GM12878 (cell line): ENCODE data around the gene SRM. TPM values are rescaled to one million over a fixed set of nuclear protein-coding genes. Genes with fewer than 3 reads are reported as not detected.

Experiments
- ATAC-seq: fragments of 200-7000 bp; cut with Tn5 transposase; 3 replicates; pipeline ENCODE4 v1.9.1; 2020; ENCODE audit warnings: mild to moderate bottlenecking, moderate library complexity
- BruUV-seq: library from RNA; stranded (reverse); fragments of 400-500 nt; replicated peaks from 2 replicates; lab custom pipeline; 2021; lab: Mats Ljungman, UMichigan
- CTCF ChIA-PET: fragments of 300-600 bp; sonication (Branson Sonifier 250); formaldehyde crosslinking; extraction: SDS; loops from one replicate; lab custom pipeline; 2021; ENCODE audit warnings: inconsistent platforms; lab: Yijun Ruan, JAX
- POLR2A ChIA-PET: fragments of 350-600 bp; formaldehyde crosslinking; extraction: SDS; loops from one replicate; lab custom pipeline; 2021; ENCODE audit warnings: inconsistent platforms; lab: Charles Lee
- RAD21 ChIA-PET: fragments of 300-600 bp; sonication (Branson Sonifier 250); formaldehyde crosslinking; loops from one replicate; lab custom pipeline; 2023; ENCODE audit warnings: antibody characterized with exemption; ENCODE audit not compliant: unreplicated experiment; lab: Charles Lee
- SMC1A ChIA-PET: fragments of 300-600 bp; sonication (Branson Sonifier 250); formaldehyde crosslinking; loops from one replicate; lab custom pipeline; 2023; ENCODE audit not compliant: unreplicated experiment, uncharacterized antibody; lab: Charles Lee
- DNase-seq: peaks from one replicate; pipeline ENCODE4 v3.0.0-alpha.2; 2011; ENCODE audit warnings: low read depth, low spot score
- FAIRE-seq: peaks from 3 replicates; lab custom pipeline; 2011; peaks lifted over from hg19 to GRCh38; lab: Jason Lieb, UNC
- H2AFZ ChIP-seq: 2 replicates; pipeline ENCODE4 v1.6.0; 2011; ENCODE audit warnings: low read depth, low read length, control low read depth; ENCODE audit not compliant: control insufficient read depth
- H3K27ac ChIP-seq: 2 replicates; pipeline ENCODE4 v1.5.1; 2011; ENCODE audit warnings: control low read depth; ENCODE audit not compliant: control insufficient read depth, insufficient read depth
- H3K27me3 ChIP-seq, 2 experiments: replicated peaks in 1 of 2; 2 replicates each; pipeline versions ENCODE4 v1.6.0 to v1.6.1; 2011; ENCODE audit warnings: low read length in 1 of 2; ENCODE audit not compliant: control insufficient read depth in 2 of 2, insufficient read depth in 2 of 2
- H3K36me3 ChIP-seq, 2 experiments: 2 replicates each; pipeline ENCODE4 v1.5.1; 2011; ENCODE audit warnings: low read length in 1 of 2; ENCODE audit not compliant: control insufficient read depth in 2 of 2, insufficient read depth in 2 of 2
- H3K4me1 ChIP-seq: 2 replicates; pipeline ENCODE4 v1.6.1; 2011; ENCODE audit warnings: mild to moderate bottlenecking, low read length, moderate library complexity, mixed read lengths; ENCODE audit not compliant: control insufficient read depth, insufficient read depth
- H3K4me2 ChIP-seq: 2 replicates; pipeline ENCODE4 v1.6.0; 2011; ENCODE audit warnings: control low read depth; ENCODE audit not compliant: control insufficient read depth, insufficient read depth
- H3K4me3 ChIP-seq: fragments of 200-600 bp; sonication (generic); 2 replicates; pipeline ENCODE4 v1.5.1; 2016
- H3K79me2 ChIP-seq: 2 replicates; pipeline ENCODE4 v1.6.0; 2011; ENCODE audit warnings: low read length; ENCODE audit not compliant: control insufficient read depth, insufficient read depth
- H3K9ac ChIP-seq: 2 replicates; pipeline ENCODE4 v1.8.0; 2011; ENCODE audit warnings: low read length, control low read depth, mixed read lengths; ENCODE audit not compliant: control insufficient read depth, insufficient read depth
- H3K9me3 ChIP-seq: replicated peaks from 3 replicates; pipeline ENCODE4 v1.5.1; 2011; ENCODE audit warnings: mild to moderate bottlenecking, low read length; ENCODE audit not compliant: control insufficient read depth, insufficient read depth
- H4K20me1 ChIP-seq: 2 replicates; pipeline ENCODE4 v1.6.0; 2011; ENCODE audit not compliant: control insufficient read depth, insufficient read depth
- CHD4 ChIP-seq: fragments of 200-600 bp; sonication (generic); IDR thresholded peaks from 2 replicates; pipeline ENCODE4 v1.6.1; 2016; ENCODE audit warnings: mild to moderate bottlenecking
- DPF2 ChIP-seq: fragments of 450-650 bp; IDR thresholded peaks from 2 replicates; pipeline ENCODE4 v1.6.1; 2017; ENCODE audit warnings: mild to moderate bottlenecking
- MTA2 ChIP-seq: fragments of 450-650 bp; IDR thresholded peaks from 2 replicates; pipeline ENCODE4 v1.6.1; 2016; ENCODE audit warnings: low read depth, mild to moderate bottlenecking, moderate library complexity
- NR2C1 ChIP-seq: fragments of 450-650 bp; IDR thresholded peaks from 2 replicates; pipeline ENCODE4 v1.6.1; 2017; ENCODE audit warnings: antibody characterized with exemption, mild to moderate bottlenecking, moderate library complexity
- POLR2A ChIP-seq: IDR thresholded peaks from 2 replicates; pipeline ENCODE4 v1.6.1; 2011; ENCODE audit warnings: low read depth, mild to moderate bottlenecking, low read length
- SIN3A ChIP-seq: IDR thresholded peaks from 2 replicates; pipeline ENCODE4 v1.6.1; 2012; ENCODE audit warnings: low read depth, low read length, improper control_type of control experiment
- SMAD1 ChIP-seq: fragments of 450-650 bp; IDR thresholded peaks from 2 replicates; pipeline ENCODE4 v1.6.1; 2018; ENCODE audit warnings: mild to moderate bottlenecking, low read depth; ENCODE audit not compliant: partially characterized antibody
- SREBF1 ChIP-seq: IDR thresholded peaks from 2 replicates; pipeline ENCODE4 v1.6.1; 2012; ENCODE audit warnings: mild to moderate bottlenecking, low read length
- ZNF217 ChIP-seq: fragments of 450-650 bp; IDR thresholded peaks from 2 replicates; pipeline ENCODE4 v1.6.1; 2017; ENCODE audit warnings: antibody characterized with exemption, mild to moderate bottlenecking
- WGBS: methylation state at CpG from one replicate; pipeline ENCODE4 v1.1.6; 2016; ENCODE audit warnings: low lambda C conversion rate; ENCODE audit not compliant: insufficient replicate concordance, insufficient coverage; ENCODE audit errors: missing lambda C conversion rate; 5-methylcytosine and 5-hydroxymethylcytosine counted together
- in situ Hi-C: fragments of 300-500 bp; cut with MboI; formaldehyde crosslinking; loops from 9 replicates; pipeline ENCODE4 v1.14.3; 2018; ENCODE audit warnings: mixed read lengths
- intact Hi-C: fragments of 100-400 bp; cut with micrococcal nuclease; formaldehyde crosslinking; loops from one replicate; pipeline ENCODE4 v1.14.2; 2022; ENCODE audit not compliant: unreplicated experiment
- polyA plus RNA-seq, 11 experiments: library from polyadenylated mRNA; depleted of rRNA in 4 of 11; unstranded in 6 of 11; stranded (reverse) in 5 of 11; fragments of >200 nt; fragmentation: Nextera tagmentation in 4 of 11; fragmentation: Illumina TruSeq in 1 of 11; extraction: Ambion mirVana in 4 of 11; extraction: Trizol in 1 of 11; gene quantifications; 1 replicate in 1 of 11; 2 replicates in 10 of 11; pipeline versions ENCODE4 v1.2.1 to v1.2.3, GENCODE V29; 2011 to 2016; ENCODE audit warnings: inconsistent platforms in 2 of 11, missing spikeins in 2 of 11, low read depth in 1 of 11
- total RNA-seq, 4 experiments: library from RNA; depleted of rRNA in 3 of 4; stranded (reverse); fragments of >200 nt in 3 of 4; fragmentation: Illumina TruSeq in 1 of 4; extraction: Trizol in 1 of 4; gene quantifications; 2 replicates each; pipeline versions ENCODE4 v1.2.1 to v1.2.3, GENCODE V29; 2013 to 2021
- TF ChIP-seq, protein P1 (sequence below): IDR thresholded peaks from 2 replicates; pipeline ENCODE4 v1.6.1; 2012; ENCODE audit warnings: low read depth, low read length, improper control_type of control experiment
- TF ChIP-seq, protein P2 (sequence below): fragments of 450-650 bp; formaldehyde crosslinking; IDR thresholded peaks from 2 replicates; pipeline ENCODE4 v1.5.0; 2022; ENCODE audit warnings: mild to moderate bottlenecking, missing genetic modification characterization
- TF ChIP-seq, protein P3 (sequence below): fragments of 450-650 bp; IDR thresholded peaks from 2 replicates; pipeline ENCODE4 v1.6.1; 2014; ENCODE audit warnings: mild to moderate bottlenecking

Gene SRM
- total and polyA plus RNA-seq, 10 of the 15 experiments (the other 5 are each of a cell fraction or from before 2014, with no cell fraction given), result 16.7 to 255 (median 81.2) TPM

DNA sequence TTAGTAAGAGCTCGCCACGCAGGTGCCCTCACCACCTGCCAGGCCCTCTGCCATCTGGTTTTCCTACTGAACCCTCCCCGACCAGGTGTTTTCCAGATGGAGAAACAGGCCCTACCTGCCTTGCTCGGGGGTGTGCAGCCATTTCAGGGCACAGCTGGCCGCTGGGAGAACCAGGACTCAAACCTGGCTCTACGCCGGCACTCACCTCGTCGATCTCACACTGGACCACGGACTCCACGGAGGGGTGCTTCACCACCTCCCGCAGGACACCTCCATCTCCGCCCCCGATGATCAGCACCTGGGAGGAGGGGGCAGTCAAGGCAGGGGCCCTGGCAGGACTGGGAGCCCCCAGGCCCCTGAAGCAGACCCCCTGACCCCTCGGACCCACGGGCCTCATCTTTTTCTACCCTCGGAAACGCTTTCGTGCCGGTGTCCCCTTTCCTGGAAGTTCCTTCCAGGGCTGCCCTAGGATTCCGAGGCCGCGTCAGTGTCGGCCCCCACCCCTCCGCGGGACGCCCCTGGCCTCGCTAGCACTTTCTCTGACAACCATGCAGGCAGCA is 1.1 kb downstream of the SRM start:
- ChIA-PET POLR2A (no interaction called here), CTCF (interaction anchor here (0.6 to 2.3 kb wide), 5 partner anchors 14 to 598 kb away, joined by 3 to 10 read pairs (median 4); no protein-coding TSS in a partner anchor), RAD21 (no interaction called here), SMC1A (interaction anchor here (3.5 kb wide), 1 partner anchor 21 kb away, joined by 17 read pairs; no protein-coding TSS in a partner anchor)
- Histone ChIP-seq H3K4me2 (peak overlapping the region; percentile 89), H2AFZ (no peak overlapping the region), H3K9me3 (no peaks in the 10 kb centered on the region), H3K4me1 (peaks cover 22% of the 10 kb centered on the region), H3K27ac (peak overlapping the region; percentile 66), H4K20me1 (no peaks in the 10 kb centered on the region), H3K27me3 (no peaks in the 10 kb centered on the region), H3K79me2 (peaks cover 35% of the 10 kb centered on the region), H3K9ac (peak overlapping the region; percentile 71), H3K4me3 (peak overlapping the region; percentile 95), H3K36me3 (peaks cover 4% of the 10 kb centered on the region in 2 experiments; a peak in 3 of 4 replicates)
- DNase-seq, result no peak
- TF ChIP-seq MTA2 (no peak), DPF2 (no peak), POLR2A (0 out of 2 replicates have a peak, but pooled peaks have one; percentile 4), CHD4 (no peak)
- TSS peak; percentile 64 for BruUV-seq
- WGBS, result 26% methylated on average over 24 of the region's 28 CpGs
- intact Hi-C loops (no loop called here), in situ Hi-C loops (no loop called here)
- no peak for ATAC-seq
- FAIRE-seq, result no peak

DNA sequence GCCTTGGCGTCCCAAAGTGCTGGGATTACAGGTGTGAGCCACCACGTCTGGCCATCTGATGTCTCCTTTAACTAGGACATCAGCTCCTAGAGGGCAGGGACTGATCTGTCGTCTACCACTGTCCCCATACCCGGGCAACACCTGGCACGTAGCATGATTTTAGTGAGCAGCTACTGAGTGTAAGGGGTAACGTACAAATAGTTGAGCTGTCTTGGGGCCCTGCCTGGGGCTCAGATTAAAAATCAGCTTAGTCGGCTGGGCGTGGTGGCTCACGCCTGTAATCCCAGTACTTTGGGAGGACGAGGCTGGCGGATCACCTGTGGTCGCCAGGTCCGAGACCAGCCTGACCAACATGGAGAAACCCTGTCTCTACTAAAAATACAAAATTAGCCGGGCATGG is 1.8 kb downstream of the SRM start:
- H4K20me1 ChIP-seq, result no peaks in the 10 kb centered on the region
- WGBS, result 95% methylated on average over 14 of the region's 14 CpGs
- H3K27ac ChIP-seq, result no peak overlapping the region
- peak overlapping the region; percentile 89; the same call in 1 of the 2 replicates for H3K4me2 ChIP-seq
- no peak for FAIRE-seq
- H3K36me3 ChIP-seq, result peaks cover 4% of the 10 kb centered on the region in 2 experiments; a peak in 3 of 4 replicates
- ChIA-PET SMC1A (interaction anchor here (3.5 kb wide), 1 partner anchor 20 kb away, joined by 17 read pairs; no protein-coding TSS in a partner anchor), CTCF (interaction anchor here (0.6 to 2.3 kb wide), 5 partner anchors 15 to 597 kb away, joined by 3 to 10 read pairs (median 4); no protein-coding TSS in a partner anchor), RAD21 (no interaction called here), POLR2A (no interaction called here)
- H3K9me3 ChIP-seq, result no peaks in the 10 kb centered on the region
- TF ChIP-seq ZNF217 (no peak), SREBF1 (no peak), SIN3A (no peak), NR2C1 (no peak), SMAD1 (no peak)
- TF ChIP-seq, protein P1, sequence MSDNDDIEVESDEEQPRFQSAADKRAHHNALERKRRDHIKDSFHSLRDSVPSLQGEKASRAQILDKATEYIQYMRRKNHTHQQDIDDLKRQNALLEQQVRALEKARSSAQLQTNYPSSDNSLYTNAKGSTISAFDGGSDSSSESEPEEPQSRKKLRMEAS, result no peak
- TF ChIP-seq, protein P2, sequence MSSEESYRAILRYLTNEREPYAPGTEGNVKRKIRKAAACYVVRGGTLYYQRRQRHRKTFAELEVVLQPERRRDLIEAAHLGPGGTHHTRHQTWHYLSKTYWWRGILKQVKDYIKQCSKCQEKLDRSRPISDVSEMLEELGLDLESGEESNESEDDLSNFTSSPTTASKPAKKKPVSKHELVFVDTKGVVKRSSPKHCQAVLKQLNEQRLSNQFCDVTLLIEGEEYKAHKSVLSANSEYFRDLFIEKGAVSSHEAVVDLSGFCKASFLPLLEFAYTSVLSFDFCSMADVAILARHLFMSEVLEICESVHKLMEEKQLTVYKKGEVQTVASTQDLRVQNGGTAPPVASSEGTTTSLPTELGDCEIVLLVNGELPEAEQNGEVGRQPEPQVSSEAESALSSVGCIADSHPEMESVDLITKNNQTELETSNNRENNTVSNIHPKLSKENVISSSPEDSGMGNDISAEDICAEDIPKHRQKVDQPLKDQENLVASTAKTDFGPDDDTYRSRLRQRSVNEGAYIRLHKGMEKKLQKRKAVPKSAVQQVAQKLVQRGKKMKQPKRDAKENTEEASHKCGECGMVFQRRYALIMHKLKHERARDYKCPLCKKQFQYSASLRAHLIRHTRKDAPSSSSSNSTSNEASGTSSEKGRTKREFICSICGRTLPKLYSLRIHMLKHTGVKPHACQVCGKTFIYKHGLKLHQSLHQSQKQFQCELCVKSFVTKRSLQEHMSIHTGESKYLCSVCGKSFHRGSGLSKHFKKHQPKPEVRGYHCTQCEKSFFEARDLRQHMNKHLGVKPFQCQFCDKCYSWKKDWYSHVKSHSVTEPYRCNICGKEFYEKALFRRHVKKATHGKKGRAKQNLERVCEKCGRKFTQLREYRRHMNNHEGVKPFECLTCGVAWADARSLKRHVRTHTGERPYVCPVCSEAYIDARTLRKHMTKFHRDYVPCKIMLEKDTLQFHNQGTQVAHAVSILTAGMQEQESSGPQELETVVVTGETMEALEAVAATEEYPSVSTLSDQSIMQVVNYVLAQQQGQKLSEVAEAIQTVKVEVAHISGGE, result no peak
- TF ChIP-seq, protein P3, sequence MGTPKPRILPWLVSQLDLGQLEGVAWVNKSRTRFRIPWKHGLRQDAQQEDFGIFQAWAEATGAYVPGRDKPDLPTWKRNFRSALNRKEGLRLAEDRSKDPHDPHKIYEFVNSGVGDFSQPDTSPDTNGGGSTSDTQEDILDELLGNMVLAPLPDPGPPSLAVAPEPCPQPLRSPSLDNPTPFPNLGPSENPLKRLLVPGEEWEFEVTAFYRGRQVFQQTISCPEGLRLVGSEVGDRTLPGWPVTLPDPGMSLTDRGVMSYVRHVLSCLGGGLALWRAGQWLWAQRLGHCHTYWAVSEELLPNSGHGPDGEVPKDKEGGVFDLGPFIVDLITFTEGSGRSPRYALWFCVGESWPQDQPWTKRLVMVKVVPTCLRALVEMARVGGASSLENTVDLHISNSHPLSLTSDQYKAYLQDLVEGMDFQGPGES, result no peak
- no peaks in the 10 kb centered on the region for H3K27me3 ChIP-seq
- DNase-seq, result no peak
- intact Hi-C loops (no loop called here), in situ Hi-C loops (no loop called here)
- ATAC-seq, result no peak
- peaks cover 35% of the 10 kb centered on the region for H3K79me2 ChIP-seq
- BruUV-seq, result no TSS peak
- no peak overlapping the region for H3K4me3 ChIP-seq
- H2AFZ ChIP-seq, result no peak overlapping the region
- peaks cover 20% of the 10 kb centered on the region for H3K4me1 ChIP-seq
- H3K9ac ChIP-seq, result no peak overlapping the region
